GM18508 (cell line): ENCODE data around the gene WNT7A.
"Not testable (repeated sequence)": the region's sequence is repeated elsewhere in the genome, so short reads cannot be mapped to it uniquely, and the experiment has no call there.

Source experiments
- ATAC-seq: cut with Tn5 transposase; IDR thresholded peaks from one replicate; pipeline ENCODE4 v1.9.1; 2021; ENCODE audit warnings: moderate number of reproducible peaks; ENCODE audit not compliant: insufficient read depth, unreplicated experiment

Gene WNT7A

DNA sequence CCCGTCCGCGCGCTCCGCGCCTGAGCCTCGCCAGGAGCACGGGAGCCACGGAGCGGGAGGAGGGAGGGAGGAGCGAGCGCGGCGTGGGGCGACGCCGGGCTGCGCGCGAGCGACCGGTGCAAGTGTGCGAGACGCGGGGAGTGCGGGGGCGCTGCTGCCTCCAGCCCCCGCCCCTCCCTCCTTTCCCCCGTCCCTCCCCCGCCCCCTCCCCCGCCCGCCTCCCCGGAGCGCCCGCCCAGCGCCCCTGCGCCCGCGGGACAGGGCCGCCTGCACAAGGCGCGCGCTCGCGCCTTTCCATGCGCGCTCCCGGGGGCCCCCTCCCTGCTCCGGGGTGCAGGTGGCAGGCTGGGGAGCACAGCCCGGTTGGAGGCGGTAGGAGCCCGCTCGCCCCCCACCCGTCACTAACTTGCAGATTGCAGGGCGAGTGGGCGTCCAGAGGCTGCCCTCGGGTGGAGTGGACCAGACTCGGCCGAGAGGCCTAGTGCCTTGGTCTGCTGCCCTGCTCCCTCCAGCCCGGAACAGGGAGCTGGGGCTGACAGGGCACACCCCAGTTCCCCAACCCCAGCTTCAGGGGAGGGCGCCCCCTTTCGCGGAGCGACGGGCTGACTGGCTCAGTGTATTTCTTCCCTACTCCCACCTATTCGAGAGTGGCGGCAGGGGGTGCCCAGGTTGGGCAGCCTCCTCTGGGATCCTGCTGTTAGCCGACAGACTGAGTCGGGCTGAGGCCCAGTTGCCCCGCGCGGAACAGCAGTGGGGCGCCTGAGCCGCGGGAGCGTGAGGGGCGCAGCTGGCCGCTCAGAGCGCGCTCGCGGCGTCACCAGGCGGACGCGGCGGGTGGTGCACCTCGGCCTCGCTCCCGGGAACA lies at the start of gene WNT7A:
WNT7A (minus strand) TSS at position 126 of the 865 bp plus-strand sequence. CDS start 255 bp downstream, outside the sequence.
- ATAC-seq = no peak

DNA sequence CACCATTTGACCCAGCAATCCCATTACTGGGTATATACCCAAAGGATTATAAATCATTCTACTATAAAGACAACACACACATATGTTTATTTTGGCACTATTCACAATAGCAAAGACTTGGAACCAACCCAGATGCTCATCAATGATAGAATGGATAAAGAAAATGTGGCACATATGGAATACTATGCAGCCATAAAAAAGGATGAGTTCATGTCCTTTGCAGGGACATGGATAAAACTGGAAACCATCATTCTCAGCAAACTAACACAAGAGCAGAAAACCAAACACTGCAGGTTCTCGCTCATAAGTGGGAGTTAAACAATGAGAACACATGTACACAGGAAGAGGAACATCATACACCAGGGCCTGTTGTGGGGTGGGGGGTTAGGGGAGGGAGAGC lies 48.9 kb upstream of the WNT7A start:
- not testable (repeated sequence) for ATAC-seq

GRCh38 chr3:13927295-13927694 lies 47.4 kb upstream of the WNT7A start:
- ATAC-seq = no peak

DNA sequence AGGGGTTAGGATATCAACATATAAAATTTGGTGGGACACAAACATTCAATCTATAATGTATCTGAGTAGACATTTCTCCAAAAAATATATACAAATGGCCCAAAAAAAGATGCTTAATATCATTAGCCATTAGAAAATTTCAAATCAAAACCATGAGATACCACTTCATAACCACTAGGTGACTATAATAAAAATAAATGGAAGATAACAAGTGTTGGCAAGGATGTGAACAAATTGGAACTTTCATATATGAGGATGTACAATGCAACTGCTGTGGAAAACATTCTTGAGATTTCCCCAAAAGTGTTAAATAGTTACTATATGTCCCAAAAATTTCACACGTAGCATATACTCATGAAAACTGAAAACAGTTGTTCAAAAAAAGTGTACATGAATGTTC lies 36.5 kb upstream of the WNT7A start:
- ATAC-seq = no peak

- no peak for ATAC-seq
Observed at GRCh38 chr3:13902648-13903238, 22.9 kb upstream of the WNT7A start.

DNA sequence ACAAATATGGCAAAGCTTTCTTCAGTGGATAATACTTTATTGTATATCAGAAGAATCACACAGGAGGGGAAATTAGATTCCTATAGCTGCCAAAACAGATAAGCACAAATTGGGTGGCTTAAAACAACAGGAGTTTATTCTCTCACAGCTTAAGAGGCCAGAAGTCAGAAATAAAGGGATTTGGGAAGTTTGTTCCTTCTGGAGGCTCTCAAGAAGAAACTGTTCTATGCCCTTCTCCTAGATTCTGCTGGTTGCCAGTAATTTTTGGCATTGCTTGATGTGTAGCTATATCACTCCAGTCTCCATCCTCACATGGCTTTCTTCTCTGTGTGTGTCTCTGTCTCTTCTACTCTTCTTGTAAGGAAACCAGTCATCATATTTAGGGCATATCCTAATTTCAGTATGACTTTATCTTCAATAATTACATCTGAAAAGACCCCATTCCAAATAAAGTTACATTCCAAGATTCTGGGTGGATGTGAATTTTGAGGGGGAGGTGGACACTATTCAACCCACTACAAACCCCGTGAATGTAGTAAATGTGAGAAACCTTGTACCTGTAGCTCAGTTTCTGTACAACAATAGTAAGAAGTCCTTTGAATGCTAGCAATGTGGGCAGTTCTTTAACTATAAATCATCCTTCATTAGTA lies 22.2 kb upstream of the WNT7A start:
- no peak for ATAC-seq

DNA sequence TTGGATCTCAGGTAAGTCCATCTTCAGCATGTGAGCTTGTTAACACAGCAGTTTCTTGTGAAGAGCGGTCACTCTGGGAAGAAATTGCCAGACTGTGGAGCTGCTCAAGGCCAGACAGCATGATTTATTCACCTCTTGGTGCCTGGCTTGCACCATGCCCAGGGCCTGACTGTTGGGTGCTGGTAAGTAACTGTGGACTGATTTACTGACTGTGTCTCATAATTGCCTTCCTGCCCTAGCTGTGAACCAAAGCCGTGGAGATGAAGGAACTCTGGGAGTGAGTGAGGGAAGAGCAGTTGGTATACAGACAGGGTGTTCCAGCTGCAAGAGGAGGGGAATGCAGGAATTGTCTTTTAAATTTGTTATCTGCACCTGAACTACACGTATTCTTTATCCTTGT lies 18.5 kb upstream of the WNT7A start:
- ATAC-seq = no peak

DNA sequence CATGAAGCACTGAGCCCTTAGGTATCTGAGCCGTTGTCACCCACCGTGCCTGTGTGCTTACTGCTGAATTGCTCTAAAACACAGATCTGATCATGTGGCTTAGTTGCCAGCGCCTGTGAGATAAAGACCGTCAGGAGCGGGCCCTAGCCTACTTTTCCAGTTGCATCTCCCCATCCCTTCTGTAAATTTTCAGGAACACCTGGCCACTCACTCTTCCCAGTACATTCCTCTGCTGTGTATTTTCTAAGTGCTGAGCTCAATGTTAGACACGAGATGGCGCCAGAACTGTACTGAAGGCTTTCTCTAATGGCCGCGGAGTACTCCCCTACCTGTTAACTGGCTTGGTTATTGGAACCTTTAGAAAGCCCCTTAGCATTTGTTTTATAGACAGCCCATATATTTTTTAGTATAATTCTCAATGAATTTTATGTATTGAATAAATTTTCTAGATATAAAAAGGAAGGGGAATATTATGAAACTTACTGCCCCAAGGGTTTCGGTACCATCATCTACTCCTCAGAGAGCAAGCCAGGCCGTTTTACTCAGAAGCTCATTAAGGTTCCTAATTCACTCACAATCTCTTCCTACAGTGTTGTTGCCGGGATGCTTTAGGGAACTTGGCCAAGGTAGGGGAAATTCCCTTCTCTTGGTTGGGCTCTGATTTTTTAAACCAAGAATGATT lies 16.7 kb upstream of the WNT7A start:
- ATAC-seq = no peak

- peak; percentile 80 for ATAC-seq
Observed at GRCh38 chr3:13895155-13896105, 15.6 kb upstream of the WNT7A start.

DNA sequence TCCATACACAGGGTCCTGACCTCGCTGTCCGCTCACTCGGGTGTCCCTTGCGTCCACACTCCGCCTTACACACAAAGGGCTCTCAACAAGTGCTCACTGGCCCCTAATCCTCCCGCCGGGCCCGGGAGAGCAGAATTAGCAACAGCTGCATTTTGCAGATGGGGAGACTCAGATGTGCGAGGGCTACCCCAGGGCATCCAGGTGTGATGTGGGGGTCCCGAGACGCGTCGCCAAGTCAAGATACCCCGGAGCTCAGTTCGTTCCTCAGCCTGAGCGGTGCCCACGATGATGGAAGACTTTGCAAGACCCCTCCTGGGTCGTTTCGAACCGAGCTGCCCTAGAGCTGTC lies 14.9 kb upstream of the WNT7A start:
- ATAC-seq = no peak

GRCh38 chr3:13894096-13894806 lies 14.4 kb upstream of the WNT7A start:
- ATAC-seq = no peak

DNA sequence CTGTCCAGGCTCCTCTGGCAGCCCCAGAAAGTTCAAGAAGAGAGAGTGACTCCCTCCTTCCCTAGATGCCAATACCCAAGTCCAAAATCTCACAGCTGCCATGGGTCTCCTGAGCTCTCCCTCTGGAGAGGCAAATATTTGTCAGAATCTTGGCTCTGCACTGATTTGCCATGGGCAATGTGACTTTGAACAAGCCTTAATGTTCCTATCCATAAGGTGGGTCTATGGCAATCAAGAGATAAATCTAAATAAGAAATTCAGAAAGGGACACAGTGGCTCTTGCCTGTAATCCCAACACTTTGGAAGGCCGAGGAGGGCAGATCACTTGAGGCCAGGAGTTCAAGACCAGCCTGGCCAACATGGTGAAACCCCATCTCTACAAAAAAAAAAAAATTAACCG lies 12.4 kb upstream of the WNT7A start:
- no peak for ATAC-seq

DNA sequence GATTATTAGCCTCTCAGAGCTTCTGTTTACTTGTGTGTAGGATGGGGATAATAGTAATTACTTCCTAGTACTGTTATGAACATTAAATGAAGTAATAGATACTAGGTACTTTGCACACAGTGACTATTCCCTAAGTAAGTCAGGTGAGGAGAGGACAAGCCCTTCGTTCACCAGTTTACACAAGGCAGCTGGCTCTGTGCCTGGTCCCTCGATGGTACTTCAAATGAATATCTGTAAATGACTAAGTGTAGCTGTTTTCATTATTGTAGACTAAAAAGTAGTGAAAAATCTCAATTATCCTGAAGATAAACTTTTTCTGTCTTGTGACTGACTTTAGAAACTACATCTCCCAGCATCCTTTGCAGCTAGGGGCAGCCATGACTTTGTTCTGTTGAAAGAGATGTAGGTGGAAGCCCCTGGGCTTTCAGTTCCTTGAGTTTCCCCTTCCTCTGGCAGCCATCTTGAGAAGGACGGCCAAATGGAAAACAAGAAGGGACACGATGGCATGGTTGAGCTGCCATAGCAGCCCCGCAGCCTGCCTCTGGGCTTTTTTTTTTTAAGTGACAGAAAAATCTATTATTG lies 11.7 kb upstream of the WNT7A start:
- ATAC-seq = no peak

DNA sequence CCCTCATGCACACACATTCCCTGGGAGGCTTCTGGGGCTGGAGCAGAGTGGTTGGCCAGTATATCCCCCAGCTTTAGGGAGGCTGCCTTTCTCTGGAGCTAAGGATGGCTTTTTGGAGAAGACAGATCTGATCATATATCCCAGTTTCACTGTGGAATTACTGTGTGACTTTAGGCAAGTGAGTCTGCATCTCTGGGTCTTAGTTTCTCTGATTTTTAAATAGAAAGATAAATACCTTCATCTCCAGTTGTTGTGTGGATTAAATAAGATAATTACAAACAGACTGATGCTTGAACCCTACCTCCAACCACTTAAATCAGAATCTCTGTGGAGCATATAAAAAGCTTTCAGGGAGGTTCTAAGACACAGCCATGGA lies 11.1 kb upstream of the WNT7A start:
- no peak for ATAC-seq

GRCh38 chr3:13890377-13891016 lies 10.6 kb upstream of the WNT7A start:
- ATAC-seq = no peak

- ATAC-seq = no peak
Observed at GRCh38 chr3:13888576-13888975, 8.7 kb upstream of the WNT7A start.

GRCh38 chr3:13887495-13888300 lies 7.8 kb upstream of the WNT7A start:
- no peak for ATAC-seq
